ENCODE results near the gene ACBD3.

- TF ChIP-seq EP300 (IDR thresholded peaks at IDR 0.05) = no peak
- TF ChIP-seq CTCF (IDR thresholded peaks at IDR 0.05) = no peak
Measured at GRCh38 chr1:226126824-226127569, 59.5 kb downstream of the ACBD3 start.

All from gastroesophageal sphincter (tissue), 3 donors.